Esophagus squamous epithelium (tissue), 4 donors: Measurements from ENCODE around the gene RNF168.

Experiments
- POLR2A ChIP-seq, 4 donors: fragments of 450-650 bp; IDR thresholded peaks; one replicate each; pipeline ENCODE4 v1.6.1; 2017; ENCODE audit warnings: antibody characterized with exemption in 4 of 4, mild to moderate bottlenecking in 4 of 4, moderate library complexity in 3 of 4
- TF ChIP-seq, protein P1 (sequence below), 6 experiments: fragments of 450-650 bp in 4 of 6; fragments of 200-600 bp in 2 of 6; sonication (generic) in 2 of 6; IDR thresholded peaks; one replicate each; pipeline ENCODE4 v1.5.1; 2016 to 2019; ENCODE audit warnings: antibody characterized with exemption in 6 of 6, mild to moderate bottlenecking in 4 of 6, moderate library complexity in 4 of 6

DNA sequence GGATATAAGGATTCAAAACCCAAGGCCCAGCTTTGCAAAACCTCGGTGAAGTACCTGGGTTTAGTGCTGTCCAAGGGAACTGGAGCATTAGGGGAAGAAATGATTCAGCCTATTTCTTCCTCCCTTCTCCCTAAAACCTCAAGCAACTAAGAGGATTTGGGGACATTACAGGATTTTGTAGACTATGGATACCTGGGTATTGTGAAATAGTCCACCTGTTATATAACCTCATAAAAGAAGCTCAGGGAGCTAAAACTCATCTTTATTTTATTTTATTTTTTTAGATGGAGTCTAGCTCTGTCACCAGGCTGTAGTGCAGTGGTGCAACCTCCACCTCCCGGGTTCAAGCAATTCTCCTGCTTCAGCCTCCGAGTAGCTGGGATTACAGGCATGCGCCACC is 20.3 kb upstream of the RNF168 start:
- TF ChIP-seq, protein P1, sequence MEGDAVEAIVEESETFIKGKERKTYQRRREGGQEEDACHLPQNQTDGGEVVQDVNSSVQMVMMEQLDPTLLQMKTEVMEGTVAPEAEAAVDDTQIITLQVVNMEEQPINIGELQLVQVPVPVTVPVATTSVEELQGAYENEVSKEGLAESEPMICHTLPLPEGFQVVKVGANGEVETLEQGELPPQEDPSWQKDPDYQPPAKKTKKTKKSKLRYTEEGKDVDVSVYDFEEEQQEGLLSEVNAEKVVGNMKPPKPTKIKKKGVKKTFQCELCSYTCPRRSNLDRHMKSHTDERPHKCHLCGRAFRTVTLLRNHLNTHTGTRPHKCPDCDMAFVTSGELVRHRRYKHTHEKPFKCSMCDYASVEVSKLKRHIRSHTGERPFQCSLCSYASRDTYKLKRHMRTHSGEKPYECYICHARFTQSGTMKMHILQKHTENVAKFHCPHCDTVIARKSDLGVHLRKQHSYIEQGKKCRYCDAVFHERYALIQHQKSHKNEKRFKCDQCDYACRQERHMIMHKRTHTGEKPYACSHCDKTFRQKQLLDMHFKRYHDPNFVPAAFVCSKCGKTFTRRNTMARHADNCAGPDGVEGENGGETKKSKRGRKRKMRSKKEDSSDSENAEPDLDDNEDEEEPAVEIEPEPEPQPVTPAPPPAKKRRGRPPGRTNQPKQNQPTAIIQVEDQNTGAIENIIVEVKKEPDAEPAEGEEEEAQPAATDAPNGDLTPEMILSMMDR (IDR thresholded peaks at IDR 0.05): no peak
- no peak for TF ChIP-seq POLR2A (IDR thresholded peaks at IDR 0.05)
